GM19099 (cell line): Measurements from ENCODE around the gene ACTG1.

Experiments used
- POLR2A ChIP-seq: IDR thresholded peaks from 3 replicates; pipeline ENCODE4 v1.6.1; 2011; ENCODE audit warnings: low read depth; ENCODE audit not compliant: insufficient read length; ENCODE audit errors: extremely low read depth

Gene ACTG1

GRCh38 chr17:81528384-81528650 lies 15.7 kb upstream of the ACTG1 start:
- TF ChIP-seq POLR2A, result no peak

- TF ChIP-seq POLR2A, result no peak
Measured at GRCh38 chr17:81527591-81528383, 15.2 kb upstream of the ACTG1 start, which contains the start of gene FSCN2. Gene FSCN2, plus strand, starts transcription at chr17:81528377. Its CDS starts 155 bp downstream, at chr17:81528532.

- no peak for TF ChIP-seq POLR2A
Measured at GRCh38 chr17:81526662-81527571, 14.3 kb upstream of the ACTG1 start.

DNA sequence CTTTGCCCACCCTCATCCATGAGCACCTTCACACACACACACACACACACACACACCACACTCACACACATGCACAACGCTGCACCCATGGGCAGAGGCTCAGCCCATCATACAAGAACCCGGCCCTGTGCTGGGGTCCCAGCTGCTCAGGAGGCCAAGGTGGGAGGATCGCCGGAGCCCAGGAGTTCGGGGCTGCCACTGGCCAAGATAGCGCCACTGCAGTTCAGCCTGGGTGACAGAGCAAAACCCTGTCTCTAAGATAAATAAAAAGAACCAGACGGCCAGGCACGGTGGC lies 12.2 kb upstream of the ACTG1 start:
- TF ChIP-seq POLR2A, result no peak

DNA sequence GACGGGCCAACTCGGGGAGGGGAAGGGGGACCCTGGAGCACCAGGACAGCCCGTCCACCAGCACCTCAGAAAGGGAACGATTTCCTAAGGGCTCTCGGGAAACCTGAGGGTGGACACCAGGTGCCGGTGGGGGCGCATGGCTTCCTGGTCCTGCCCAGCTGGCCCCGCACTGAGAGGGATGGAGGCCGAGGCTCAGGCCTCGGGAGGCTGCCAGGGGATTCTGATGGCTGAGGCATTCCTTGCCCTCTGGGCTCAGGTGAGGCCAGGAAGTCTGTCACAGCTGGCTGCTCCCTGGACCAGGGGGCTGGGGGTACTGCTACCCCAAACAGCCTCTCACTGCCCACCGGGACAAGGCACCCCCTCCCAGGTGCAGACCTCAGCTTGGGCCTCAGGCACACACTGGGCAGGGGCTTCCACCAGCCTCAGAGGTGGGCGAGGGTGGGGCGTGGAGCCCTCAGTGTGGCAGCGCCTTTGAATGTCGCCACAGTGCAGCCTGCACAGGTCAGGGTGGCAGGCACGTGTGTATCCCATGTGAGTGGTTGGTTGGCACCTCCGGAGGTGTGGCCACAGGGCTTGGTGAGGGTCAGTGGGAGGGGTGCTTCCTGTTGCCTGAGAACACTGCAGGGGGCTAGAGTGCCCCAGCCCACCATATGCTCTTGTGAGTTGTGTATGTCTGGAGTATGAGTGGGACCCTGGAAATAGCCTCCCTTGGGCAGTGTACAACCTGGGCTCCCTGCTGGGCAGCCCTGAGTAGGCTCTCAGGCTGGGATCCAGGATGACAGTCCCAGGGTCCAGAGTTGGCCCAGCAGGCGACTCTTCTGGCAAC lies 11.7 kb upstream of the ACTG1 start:
- TF ChIP-seq POLR2A, result no peak

DNA sequence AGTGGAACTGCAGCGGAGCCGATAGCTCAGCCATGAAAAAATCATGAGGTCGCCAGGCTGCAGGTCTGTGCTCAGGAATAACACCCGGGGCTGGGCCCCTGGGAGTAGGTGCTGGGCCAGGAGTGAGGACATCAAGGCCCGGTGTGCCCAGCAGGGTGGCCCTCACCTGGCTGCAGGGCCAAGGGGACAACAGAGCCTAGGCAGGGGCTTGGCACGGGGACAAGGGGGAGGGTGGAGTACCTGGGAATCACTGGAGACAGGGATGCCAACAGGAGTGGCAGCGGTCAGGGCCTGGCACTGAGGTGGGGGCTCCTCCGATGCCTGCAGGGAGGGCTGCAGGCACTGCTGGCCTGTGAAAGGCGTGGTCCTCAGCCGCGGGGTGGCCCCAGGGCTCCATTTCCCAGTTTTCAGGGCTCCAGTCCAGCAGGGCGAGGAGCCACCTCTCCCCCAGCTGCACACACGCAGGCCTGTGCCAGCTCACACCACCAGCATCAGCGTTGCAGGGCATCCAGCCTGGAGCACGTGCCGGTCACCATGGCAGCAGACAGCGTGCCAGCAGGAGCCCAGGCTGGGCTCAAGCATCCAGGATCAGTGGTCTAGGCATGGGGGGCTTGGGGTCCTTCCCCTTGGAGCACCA lies 10.9 kb upstream of the ACTG1 start:
- no peak for TF ChIP-seq POLR2A

- TF ChIP-seq POLR2A, result no peak
Measured at GRCh38 chr17:81522491-81523401, 10.1 kb upstream of the ACTG1 start.

DNA sequence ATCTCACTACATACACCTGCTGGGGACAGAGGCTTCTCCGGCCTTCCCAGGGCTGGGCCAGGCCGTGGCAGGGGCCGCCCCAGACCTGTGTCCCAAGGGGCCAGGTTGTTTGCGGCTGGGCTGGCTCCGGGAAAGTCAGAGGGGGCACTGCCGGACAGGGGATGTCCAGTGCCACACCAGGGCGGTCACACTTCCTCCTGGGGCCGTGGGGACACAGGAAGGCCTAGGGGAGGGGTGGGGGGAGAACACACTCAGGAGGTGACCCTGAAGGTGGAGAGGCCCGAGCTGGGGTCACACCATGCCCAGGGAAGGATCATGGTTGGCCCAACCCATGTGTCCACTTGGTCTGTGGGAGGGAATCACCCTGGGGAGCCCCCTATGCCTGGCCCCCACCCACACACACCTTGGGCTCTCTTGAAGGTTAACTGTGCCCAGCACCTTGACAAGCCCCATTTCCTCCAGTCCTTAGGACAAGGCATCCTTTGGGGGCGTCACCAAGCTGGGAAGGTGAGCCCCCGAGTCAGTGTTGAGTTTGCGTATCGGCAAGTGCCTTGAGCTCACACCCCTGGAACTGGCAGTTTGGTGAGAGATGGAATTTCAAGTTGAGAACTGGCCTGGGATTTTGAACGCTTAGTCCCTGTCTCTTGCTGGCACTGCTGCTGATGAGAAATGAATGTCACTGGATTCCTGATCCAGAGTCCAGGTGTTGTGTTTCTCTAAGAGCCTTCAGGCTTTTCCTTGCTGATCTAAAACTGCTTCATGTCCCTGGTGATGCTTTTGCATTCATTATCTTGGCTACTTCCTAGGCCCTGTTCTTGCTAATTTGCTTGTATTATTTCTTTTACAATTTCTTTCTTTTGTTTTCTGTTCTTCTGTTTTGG lies 7.7 kb upstream of the ACTG1 start:
- no peak for TF ChIP-seq POLR2A

- TF ChIP-seq POLR2A, result peak; percentile 38
Measured at GRCh38 chr17:81519284-81520020, 6.9 kb upstream of the ACTG1 start.

GRCh38 chr17:81518785-81519283 lies 6.2 kb upstream of the ACTG1 start:
- peak; percentile 49 for TF ChIP-seq POLR2A

GRCh38 chr17:81518113-81518784 lies 5.7 kb upstream of the ACTG1 start:
- TF ChIP-seq POLR2A, result no peak
